IgD-negative memory B cell (primary cell): ENCODE results near the gene NPAS3. TPM values are rescaled to one million over a fixed set of nuclear protein-coding genes. Genes with fewer than 3 reads are reported as not detected.

Source experiments
- H3K27ac Mint-ChIP-seq, 3 donors: one replicate each; pipeline ENCODE4 v1.8.0; 2020 to 2022; ENCODE audit warnings: mild to moderate bottlenecking in 3 of 3, mixed read lengths in 3 of 3, moderate library complexity in 1 of 3
- H3K27me3 Mint-ChIP-seq: one replicate; pipeline ENCODE4 v1.8.0; 2021; ENCODE audit warnings: mixed read lengths
- H3K36me3 Mint-ChIP-seq: one replicate; pipeline ENCODE4 v1.8.0; 2020; ENCODE audit warnings: mild to moderate bottlenecking, mixed read lengths
- H3K4me1 Mint-ChIP-seq, 3 donors: one replicate each; pipeline ENCODE4 v1.8.0; 2020 to 2022; ENCODE audit warnings: mixed read lengths in 3 of 3, mild to moderate bottlenecking in 1 of 3
- H3K4me3 Mint-ChIP-seq, 4 donors: one replicate each; pipeline ENCODE4 v1.8.0; 2020 to 2022; ENCODE audit warnings: mild to moderate bottlenecking in 4 of 4, mixed read lengths in 4 of 4, moderate library complexity in 3 of 4
- H3K9me3 Mint-ChIP-seq, 3 donors: one replicate each; pipeline ENCODE4 v1.8.0; 2020 to 2021; ENCODE audit warnings: mixed read lengths in 3 of 3, mild to moderate bottlenecking in 1 of 3
- polyA plus RNA-seq: library from polyadenylated mRNA; unstranded; fragments of 300-500 nt; fragmentation: Illumina TruSeq; gene quantifications from one replicate; pipeline ENCODE4 v1.2.3, GENCODE V29; 2021

NPAS3 gene
- polyA plus RNA-seq, 1 donor from 2014 or later, result not detected

- Mint-ChIP-seq H3K27ac (no peak overlapping the region), H3K4me1 (no peaks in the 10 kb centered on the region), H3K4me3 (no peak overlapping the region), H3K27me3 (no peaks in the 10 kb centered on the region), H3K36me3 (no peaks in the 10 kb centered on the region), H3K9me3 (peaks cover 0 to 3% (median 0%) of the 10 kb centered on the region in 3 donors)
Observed at GRCh38 chr14:33693237-33693636, 754.6 kb downstream of the NPAS3 start.

GRCh38 chr14:33696165-33696564, 757.5 kb downstream of the NPAS3 start:
- H3K27ac Mint-ChIP-seq, result no peak overlapping the region

DNA sequence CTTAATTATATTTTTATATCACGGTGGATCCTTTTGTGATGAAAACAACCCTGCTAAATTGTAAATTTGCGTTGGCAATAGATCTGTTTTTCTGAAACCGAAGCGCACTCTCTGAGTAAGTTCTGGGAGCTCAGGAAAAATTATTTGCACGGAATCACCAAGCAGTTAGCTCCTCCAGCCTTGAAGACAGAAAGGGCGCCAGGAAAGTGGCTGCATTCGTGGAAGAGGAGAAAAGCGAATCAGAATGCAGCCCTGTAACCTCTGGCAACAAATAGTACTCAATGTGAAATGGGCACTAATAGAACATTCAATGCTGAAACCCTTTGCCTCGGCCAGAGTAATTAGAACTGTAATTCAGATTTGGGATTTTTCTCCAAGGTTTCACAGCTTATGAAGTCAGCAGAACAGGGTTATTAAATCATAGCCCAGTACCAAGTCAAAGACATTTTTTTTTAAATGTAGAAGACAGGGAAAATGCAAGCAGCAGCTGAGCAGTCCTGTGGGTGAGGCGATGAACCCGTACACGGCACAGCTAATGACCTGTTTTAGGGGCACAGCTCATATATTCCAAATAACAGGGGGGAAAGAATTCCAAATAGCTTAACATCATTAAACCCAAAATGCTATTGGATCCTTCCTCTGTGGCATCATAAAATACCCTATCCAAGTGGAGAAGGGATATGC, 760.8 kb downstream of the NPAS3 start:
- Mint-ChIP-seq H3K27me3 (no peaks in the 10 kb centered on the region), H3K9me3 (peaks cover 0 to 4% (median 1%) of the 10 kb centered on the region in 3 donors), H3K4me1 (no peaks in the 10 kb centered on the region), H3K27ac (no peak overlapping the region), H3K36me3 (no peaks in the 10 kb centered on the region), H3K4me3 (no peak overlapping the region)

More at GRCh38 chr14:33696165-33696564, 757.5 kb downstream of the NPAS3 start:
- no peak overlapping the region for H3K4me3 Mint-ChIP-seq
- no peaks in the 10 kb centered on the region for H3K27me3 Mint-ChIP-seq
- no peaks in the 10 kb centered on the region for H3K4me1 Mint-ChIP-seq
- H3K36me3 Mint-ChIP-seq, result no peaks in the 10 kb centered on the region
- H3K9me3 Mint-ChIP-seq, result peaks cover 1 to 4% (median 3%) of the 10 kb centered on the region in 3 donors

GRCh38 chr14:33700052-33700451, 761.4 kb downstream of the NPAS3 start:
- H3K4me3 Mint-ChIP-seq, result no peak overlapping the region
- no peaks in the 10 kb centered on the region for H3K27me3 Mint-ChIP-seq
- no peaks in the 10 kb centered on the region for H3K4me1 Mint-ChIP-seq
- no peaks in the 10 kb centered on the region for H3K36me3 Mint-ChIP-seq
- H3K27ac Mint-ChIP-seq, result no peak overlapping the region
- H3K9me3 Mint-ChIP-seq, result peaks cover 0 to 6% (median 1%) of the 10 kb centered on the region in 3 donors

GRCh38 chr14:33702293-33702692, 763.6 kb downstream of the NPAS3 start:
- no peaks in the 10 kb centered on the region for H3K27me3 Mint-ChIP-seq
- H3K4me3 Mint-ChIP-seq, result no peak overlapping the region
- no peak overlapping the region for H3K27ac Mint-ChIP-seq
- no peaks in the 10 kb centered on the region for H3K4me1 Mint-ChIP-seq
- peaks cover 0 to 6% (median 1%) of the 10 kb centered on the region in 3 donors for H3K9me3 Mint-ChIP-seq
- no peaks in the 10 kb centered on the region for H3K36me3 Mint-ChIP-seq

DNA sequence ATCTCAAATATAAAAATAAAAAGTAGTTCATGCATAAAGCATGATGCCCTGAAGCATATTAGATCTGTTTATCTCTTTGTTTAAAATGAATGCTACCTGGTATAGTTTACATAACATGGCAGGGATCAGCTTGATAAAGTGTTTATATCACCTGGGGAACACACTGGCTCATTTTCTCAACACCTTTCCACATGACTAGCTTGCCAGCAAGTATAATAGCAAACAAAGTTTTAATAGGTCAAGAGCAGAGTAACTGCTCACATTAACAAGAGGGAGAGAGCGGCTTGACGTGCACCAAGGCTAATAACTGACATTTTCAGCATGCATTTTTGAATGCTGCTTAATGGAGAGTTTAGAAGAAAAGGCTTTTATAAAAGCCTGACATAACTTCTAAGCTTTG, 765.8 kb downstream of the NPAS3 start:
- H3K27ac Mint-ChIP-seq, result no peak overlapping the region
- H3K27me3 Mint-ChIP-seq, result no peaks in the 10 kb centered on the region
- H3K9me3 Mint-ChIP-seq, result peaks cover 0 to 6% (median 1%) of the 10 kb centered on the region in 3 donors
- H3K4me1 Mint-ChIP-seq, result no peaks in the 10 kb centered on the region
- no peaks in the 10 kb centered on the region for H3K36me3 Mint-ChIP-seq
- H3K4me3 Mint-ChIP-seq, result peak overlapping the region in 1 of 4 donors; percentile 18

DNA sequence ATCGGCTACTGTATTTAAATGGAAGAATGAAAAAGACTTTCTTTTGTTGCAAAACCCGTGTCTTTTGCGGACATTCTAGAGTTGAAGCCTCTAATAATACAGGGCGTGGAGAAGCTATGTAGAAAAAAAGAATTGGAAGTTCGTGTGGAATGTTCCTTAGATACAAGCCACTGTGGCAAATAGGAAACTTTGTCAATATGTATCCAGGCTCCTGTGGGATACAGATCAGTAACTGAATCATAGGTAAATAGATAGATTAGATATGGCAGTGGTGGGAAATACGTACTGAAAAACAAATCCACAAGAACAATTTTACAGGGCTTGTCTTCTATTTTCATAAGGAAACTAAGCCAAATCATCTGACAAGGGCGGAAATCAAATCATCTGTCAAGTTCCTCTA, 766.8 kb downstream of the NPAS3 start:
- Mint-ChIP-seq H3K36me3 (no peaks in the 10 kb centered on the region), H3K27ac (peak overlapping the region in 1 of 3 donors; percentile 47), H3K27me3 (no peaks in the 10 kb centered on the region), H3K4me1 (no peaks in the 10 kb centered on the region), H3K9me3 (peaks cover 0 to 6% (median 0%) of the 10 kb centered on the region in 3 donors), H3K4me3 (no peak overlapping the region)

DNA sequence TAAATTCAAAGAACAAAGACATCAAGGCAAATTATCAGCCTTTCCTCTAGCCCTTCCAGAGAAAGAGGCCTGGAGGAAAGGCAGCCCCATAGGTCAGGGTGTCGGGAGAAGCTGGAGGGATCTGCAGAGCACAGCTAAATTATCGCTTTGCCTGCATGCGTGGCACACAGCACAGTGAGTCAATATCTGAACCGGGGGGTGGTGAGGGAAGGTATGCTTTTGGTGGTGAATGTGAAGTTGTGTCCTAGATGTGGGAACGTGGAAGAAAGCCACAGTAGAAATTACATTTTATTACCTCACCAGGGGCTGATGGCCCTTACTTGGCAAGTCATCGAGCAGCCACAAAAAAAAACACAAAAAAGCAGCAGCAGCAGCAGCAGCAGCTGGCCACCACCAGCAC, 769.0 kb downstream of the NPAS3 start:
- Mint-ChIP-seq H3K27ac (no peak overlapping the region), H3K4me1 (no peaks in the 10 kb centered on the region), H3K36me3 (no peaks in the 10 kb centered on the region), H3K4me3 (no peak overlapping the region), H3K27me3 (no peaks in the 10 kb centered on the region), H3K9me3 (peaks cover 0 to 6% (median 0%) of the 10 kb centered on the region in 3 donors)

- no peaks in the 10 kb centered on the region for H3K27me3 Mint-ChIP-seq
- H3K36me3 Mint-ChIP-seq, result no peaks in the 10 kb centered on the region
- H3K27ac Mint-ChIP-seq, result no peak overlapping the region
- no peak overlapping the region for H3K4me3 Mint-ChIP-seq
- H3K4me1 Mint-ChIP-seq, result no peaks in the 10 kb centered on the region
- H3K9me3 Mint-ChIP-seq, result peaks cover 0 to 6% (median 0%) of the 10 kb centered on the region in 3 donors
Observed at GRCh38 chr14:33709283-33709682, 770.6 kb downstream of the NPAS3 start.

- H3K9me3 Mint-ChIP-seq, result peaks cover 0 to 6% (median 0%) of the 10 kb centered on the region in 3 donors
- no peak overlapping the region for H3K27ac Mint-ChIP-seq
- H3K4me1 Mint-ChIP-seq, result no peaks in the 10 kb centered on the region
- H3K4me3 Mint-ChIP-seq, result no peak overlapping the region
- H3K36me3 Mint-ChIP-seq, result no peaks in the 10 kb centered on the region
- H3K27me3 Mint-ChIP-seq, result no peaks in the 10 kb centered on the region
Observed at GRCh38 chr14:33709711-33710110, 771.0 kb downstream of the NPAS3 start.

- Mint-ChIP-seq H3K9me3 (peaks cover 0 to 4% (median 0%) of the 10 kb centered on the region in 3 donors), H3K36me3 (no peaks in the 10 kb centered on the region), H3K27me3 (no peaks in the 10 kb centered on the region), H3K4me1 (no peaks in the 10 kb centered on the region), H3K4me3 (no peak overlapping the region), H3K27ac (no peak overlapping the region)
Observed at GRCh38 chr14:33710273-33710672, 771.6 kb downstream of the NPAS3 start.

DNA sequence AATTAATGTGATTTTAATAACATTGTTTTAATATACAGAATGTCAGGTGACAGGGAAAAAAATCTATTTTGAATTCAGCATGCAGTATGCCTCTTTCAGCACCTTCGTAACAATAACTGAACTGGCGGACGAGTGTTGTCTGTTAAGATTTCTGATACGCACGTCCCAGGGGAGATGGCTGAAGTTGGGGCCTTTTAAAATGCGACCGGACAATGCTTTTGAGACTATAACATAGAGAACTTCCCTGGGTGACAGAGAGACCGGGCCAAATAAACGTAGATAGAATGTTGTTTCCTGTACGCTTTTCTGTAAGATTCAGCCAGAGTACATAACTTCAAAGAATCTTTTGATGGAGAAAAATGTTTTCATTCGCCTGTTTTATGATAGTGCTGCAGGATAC, 772.5 kb downstream of the NPAS3 start:
- H3K36me3 Mint-ChIP-seq, result no peaks in the 10 kb centered on the region
- H3K27ac Mint-ChIP-seq, result no peak overlapping the region
- H3K4me3 Mint-ChIP-seq, result no peak overlapping the region
- H3K27me3 Mint-ChIP-seq, result no peaks in the 10 kb centered on the region
- H3K4me1 Mint-ChIP-seq, result no peaks in the 10 kb centered on the region
- H3K9me3 Mint-ChIP-seq, result peaks cover 0 to 4% (median 0%) of the 10 kb centered on the region in 3 donors

- H3K9me3 Mint-ChIP-seq, result peaks cover 0 to 4% (median 0%) of the 10 kb centered on the region in 3 donors
- no peaks in the 10 kb centered on the region for H3K27me3 Mint-ChIP-seq
- H3K4me3 Mint-ChIP-seq, result no peak overlapping the region
- no peaks in the 10 kb centered on the region for H3K36me3 Mint-ChIP-seq
- H3K27ac Mint-ChIP-seq, result no peak overlapping the region
- H3K4me1 Mint-ChIP-seq, result no peaks in the 10 kb centered on the region
Observed at GRCh38 chr14:33711811-33712216, 773.1 kb downstream of the NPAS3 start.

GRCh38 chr14:33714527-33715226, 776.0 kb downstream of the NPAS3 start:
- Mint-ChIP-seq H3K36me3 (peaks cover 3% of the 10 kb centered on the region), H3K9me3 (peaks cover 0 to 6% (median 2%) of the 10 kb centered on the region in 3 donors), H3K27me3 (no peaks in the 10 kb centered on the region), H3K4me1 (peaks cover 0 to 2% (median 0%) of the 10 kb centered on the region in 3 donors), H3K4me3 (no peak overlapping the region), H3K27ac (peak overlapping the region in 1 of 3 donors; percentile 21)

GRCh38 chr14:33715227-33715528, 776.5 kb downstream of the NPAS3 start:
- Mint-ChIP-seq H3K36me3 (peaks cover 3% of the 10 kb centered on the region), H3K27me3 (no peaks in the 10 kb centered on the region), H3K4me1 (peaks cover 0 to 2% (median 0%) of the 10 kb centered on the region in 3 donors), H3K27ac (no peak overlapping the region), H3K4me3 (no peak overlapping the region), H3K9me3 (peaks cover 0 to 6% (median 2%) of the 10 kb centered on the region in 3 donors)

DNA sequence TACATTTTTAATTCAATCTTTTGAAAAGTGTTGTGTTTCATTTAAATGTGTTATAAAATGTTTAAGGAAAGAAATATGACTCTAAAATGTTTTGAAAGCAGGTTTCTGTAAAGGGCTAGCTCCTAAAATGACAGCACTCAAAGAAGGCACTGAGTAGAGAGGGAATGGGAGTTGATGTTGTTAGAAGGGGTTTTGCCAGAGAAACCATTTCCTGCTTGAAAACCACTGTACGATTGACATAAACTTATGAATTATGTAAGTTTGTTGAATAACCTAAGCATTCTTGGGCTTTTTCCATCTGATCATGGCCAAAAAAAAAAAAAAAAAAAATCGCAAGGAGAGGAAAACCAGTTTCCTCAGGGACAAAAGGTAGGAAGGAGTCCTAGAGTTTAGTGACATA, 778.2 kb downstream of the NPAS3 start:
- H3K36me3 Mint-ChIP-seq, result peaks cover 3% of the 10 kb centered on the region
- H3K27me3 Mint-ChIP-seq, result no peaks in the 10 kb centered on the region
- peaks cover 0 to 6% (median 2%) of the 10 kb centered on the region in 3 donors for H3K9me3 Mint-ChIP-seq
- H3K4me3 Mint-ChIP-seq, result no peak overlapping the region
- H3K27ac Mint-ChIP-seq, result no peak overlapping the region
- peaks cover 0 to 2% (median 0%) of the 10 kb centered on the region in 3 donors for H3K4me1 Mint-ChIP-seq
